NCI-H2107 (cell line): ENCODE data around the gene WDR7.

ENCODE experiments used
- DNase-seq: peaks from one replicate; lab custom pipeline; 2025; lab: John Stamatoyannopoulos, UW

Gene WDR7

DNA sequence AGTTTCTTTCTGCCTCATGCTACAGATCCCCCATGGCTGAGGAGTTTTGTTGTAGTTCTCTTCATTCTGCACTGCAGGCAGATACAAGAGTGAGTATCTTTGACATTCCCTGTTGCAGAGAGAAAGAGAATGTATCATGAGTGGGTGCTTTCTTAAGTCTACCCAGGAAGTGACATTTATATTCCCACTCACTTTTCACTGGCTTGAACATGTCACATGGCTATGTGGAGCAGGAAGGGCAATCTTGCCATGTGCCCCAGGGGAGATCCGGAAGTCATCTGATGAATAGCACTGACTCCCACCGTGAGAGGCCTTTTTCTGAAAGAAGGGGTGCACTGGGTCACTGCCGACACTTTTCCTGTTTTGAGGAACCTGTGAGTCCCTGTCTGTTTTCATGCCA lies 429.3 kb downstream of the WDR7 start:
- DNase-seq = no peak

DNA sequence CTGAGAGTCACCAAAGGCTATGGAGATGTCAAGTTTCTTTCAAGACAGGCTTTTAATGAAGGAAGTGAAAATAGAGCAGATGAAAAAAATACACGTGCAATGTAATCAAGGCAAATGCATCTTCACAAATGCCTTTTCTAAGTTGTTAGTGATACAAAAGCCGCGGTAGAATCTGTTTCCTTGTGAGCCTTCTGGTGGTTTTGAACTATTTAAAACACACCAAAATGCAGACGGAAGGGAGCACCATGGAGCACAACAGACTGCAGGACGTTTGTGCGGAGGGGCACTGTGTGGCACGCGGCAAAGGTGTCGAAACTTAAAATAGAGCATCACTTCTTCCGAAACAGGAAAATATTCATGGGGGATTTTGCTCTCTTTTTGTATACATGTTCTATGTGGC lies 430.7 kb downstream of the WDR7 start:
- no peak for DNase-seq

GRCh38 chr18:57083485-57083884 lies 432.3 kb downstream of the WDR7 start:
- DNase-seq = no peak

- no peak for DNase-seq
Observed at GRCh38 chr18:57084331-57085271, 433.4 kb downstream of the WDR7 start.

DNA sequence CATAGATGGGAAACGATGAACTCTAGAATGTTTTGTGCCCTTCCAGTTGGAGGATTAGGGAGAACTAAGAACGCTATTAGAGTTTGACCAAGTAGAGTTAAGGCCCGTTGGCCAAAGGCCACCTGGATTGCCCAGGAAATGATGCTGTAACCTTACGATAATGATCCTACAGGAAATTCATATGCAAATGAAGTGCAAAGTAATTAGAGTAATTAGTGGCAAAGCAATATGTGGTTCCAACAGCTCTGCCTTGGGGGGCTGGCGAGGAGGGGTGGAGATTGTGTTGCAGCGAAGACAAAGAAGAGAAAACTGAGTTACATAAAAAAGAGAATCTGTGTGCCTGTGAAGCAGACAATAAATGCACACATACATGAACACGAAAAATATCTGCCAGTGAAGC lies 434.2 kb downstream of the WDR7 start:
- DNase-seq = no peak

DNA sequence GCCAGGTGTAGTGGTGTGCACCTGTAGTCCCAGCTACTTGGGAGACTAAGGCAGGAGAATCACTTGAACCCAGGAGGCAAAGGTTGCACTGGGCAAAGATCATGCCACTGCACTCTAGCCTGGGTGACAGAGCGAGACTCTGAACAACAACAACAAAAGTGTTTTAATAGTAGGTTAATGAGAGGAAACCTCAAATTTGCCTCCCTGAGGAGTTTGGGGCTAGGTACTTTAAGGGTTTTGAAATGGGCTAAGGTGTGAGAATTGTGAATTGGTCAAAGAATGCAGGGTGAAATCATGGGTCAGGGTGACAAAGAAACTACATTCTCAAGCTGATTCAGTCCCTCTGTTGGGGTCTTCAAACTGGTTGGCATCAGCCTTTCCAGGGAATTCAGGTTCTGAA lies 435.0 kb downstream of the WDR7 start:
- DNase-seq = no peak
